NB4 (cell line): Measurements from ENCODE around the gene NOS3.

Source experiments
- CTCF ChIP-seq: IDR thresholded peaks from one replicate; pipeline ENCODE4 v1.5.1; 2012; ENCODE audit warnings: low read depth, low read length
- MAX ChIP-seq: IDR thresholded peaks from 2 replicates; pipeline ENCODE4 v1.6.1; 2011; ENCODE audit warnings: low read depth, low read length
- POLR2A ChIP-seq: IDR thresholded peaks from 2 replicates; pipeline ENCODE4 v1.6.1; 2011; ENCODE audit warnings: mild to moderate bottlenecking; ENCODE audit not compliant: insufficient read length; ENCODE audit errors: extremely low read depth

- no peak for TF ChIP-seq CTCF
- no peak for TF ChIP-seq POLR2A
- no peak for TF ChIP-seq MAX
Observed at GRCh38 chr7:150972023-150972468, 18.8 kb upstream of the NOS3 start.
